HUDEP-2 (cell line): Measurements from ENCODE around the gene MEP1B.

Experiments
- DNase-seq, 76 experiments: peaks; one replicate each; lab custom pipeline; 2025; ENCODE audit not compliant: unreplicated experiment in 76 of 76; lab: John Stamatoyannopoulos, UW

MEP1B gene

DNA sequence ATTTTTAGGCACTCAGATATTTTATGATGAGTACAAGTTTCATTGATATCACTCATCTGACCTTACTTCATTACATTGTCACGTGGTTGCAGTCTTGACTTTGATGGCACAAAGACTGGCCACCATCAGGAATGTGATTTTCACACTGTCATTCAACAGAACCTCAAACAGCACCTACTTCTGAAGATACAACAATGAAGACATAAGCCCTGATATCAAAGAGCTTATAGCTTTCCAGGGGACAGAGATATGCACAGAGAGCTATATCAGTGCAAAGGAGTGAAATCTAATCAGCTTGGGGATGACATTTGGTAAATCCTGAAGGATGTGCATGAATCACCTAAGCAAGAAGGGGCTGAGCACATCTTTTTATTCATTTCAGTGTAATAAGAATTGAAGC lies 72.3 kb downstream of the MEP1B start:
- DNase-seq, result no peak

DNA sequence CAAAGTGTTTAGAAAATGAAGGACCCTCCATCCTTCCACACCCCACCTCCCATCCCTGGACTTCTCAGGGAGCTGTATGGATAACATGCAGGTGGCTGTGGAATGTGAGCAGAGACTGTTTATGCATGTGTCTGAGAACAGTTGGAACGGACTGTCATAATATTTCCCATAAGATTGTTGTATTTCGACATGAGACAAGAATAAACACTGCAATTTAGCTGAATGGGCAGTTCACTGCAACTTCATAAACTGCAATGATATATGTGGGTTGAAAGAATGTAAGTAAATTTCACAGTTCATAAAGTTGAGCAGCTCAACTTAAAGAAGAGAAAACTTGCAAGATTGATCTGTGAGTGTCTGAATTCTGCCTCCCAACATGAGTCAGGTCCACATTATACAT lies 74.6 kb downstream of the MEP1B start:
- no peak for DNase-seq

DNA sequence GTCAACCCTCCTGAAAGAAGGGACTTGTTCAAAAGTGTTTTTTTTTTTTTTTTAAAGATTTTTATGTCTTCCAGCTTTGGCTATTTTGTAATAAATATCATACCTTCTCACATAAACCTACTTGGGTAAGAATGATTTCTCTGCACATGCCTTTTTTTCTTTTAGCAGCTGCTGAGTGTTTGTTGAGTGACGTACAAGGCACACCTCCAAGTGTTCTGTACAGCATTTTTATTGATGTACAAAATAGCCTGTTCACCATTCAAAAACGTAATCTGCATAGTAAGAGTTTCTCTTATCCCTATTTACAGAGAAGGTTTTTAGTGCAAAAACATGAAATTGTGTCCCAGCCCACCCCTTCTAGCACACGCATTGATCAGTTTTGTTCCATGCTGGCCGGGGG lies 77.6 kb downstream of the MEP1B start:
- DNase-seq, result no peak
